HK-2 (cell line): ENCODE measurements around the gene CEP162.
"Not testable (repeated sequence)": the region's sequence is repeated elsewhere in the genome, so short reads cannot be mapped to it uniquely, and the experiment has no call there.

Experiments used
- DNase-seq: peaks from one replicate; pipeline ENCODE4 v3.0.0-alpha.2; 2018; ENCODE audit not compliant: unreplicated experiment

Gene CEP162

DNA sequence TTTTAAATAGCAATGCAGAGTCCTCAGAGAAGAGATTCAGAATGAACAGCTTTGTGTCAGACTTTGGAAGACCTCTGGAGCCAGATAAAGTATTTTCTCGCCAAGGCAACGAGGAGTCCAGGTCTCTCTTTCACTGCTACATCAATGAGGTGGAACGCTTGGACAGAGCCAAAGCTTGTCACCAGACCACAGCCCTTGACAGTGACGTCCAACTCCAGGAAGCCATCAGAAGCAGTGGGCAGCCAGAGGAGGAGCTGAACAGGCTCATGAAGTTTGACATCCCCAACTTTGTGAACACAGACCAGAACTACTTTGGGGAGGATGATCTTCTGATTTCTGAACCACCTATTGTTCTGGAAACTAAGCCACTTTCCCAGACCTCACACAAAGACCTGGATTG lies 138.4 kb downstream of the CEP162 start:
- DNase-seq: no peak

DNA sequence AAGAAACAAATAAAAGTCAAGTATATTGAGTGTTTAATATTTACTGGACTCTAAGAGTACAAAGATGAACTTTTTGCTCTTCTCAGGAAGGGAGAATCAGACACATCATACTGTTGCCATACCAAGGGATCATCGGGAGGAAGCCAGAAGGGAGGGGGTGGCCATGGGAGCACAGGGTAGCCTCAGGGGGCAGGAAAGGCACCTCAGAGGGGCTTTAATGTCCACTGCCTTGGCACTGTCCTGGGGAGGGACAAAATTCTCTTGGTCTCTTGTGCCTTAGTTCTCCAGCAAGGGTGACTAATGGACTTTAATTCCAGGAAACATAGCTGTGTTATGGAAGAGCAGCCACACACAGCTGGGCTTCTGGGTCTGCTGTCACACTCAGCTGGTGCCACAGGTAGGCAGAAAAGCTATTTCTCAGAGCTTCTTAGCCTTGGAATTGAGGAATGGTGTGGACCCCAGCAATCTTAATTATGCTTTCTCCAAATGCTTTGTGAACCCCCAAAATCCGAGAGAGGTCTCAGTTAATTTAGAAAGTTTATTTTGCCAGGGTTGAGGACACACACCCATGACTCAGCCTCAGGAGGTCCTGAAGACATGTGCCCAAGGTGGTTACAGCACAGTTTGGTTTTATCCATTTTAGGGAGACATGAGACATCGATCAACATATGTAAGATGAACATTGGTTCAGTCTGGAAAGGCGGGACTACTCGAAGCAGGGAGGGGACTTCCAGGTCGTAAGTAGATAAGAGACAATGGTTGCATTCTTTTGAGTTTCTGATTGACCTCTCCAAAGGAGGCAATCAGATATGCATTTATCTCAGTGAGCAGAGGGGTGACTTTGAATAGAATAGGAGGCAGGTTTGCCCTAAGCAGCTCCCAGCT lies 140.7 kb downstream of the CEP162 start:
- no peak for DNase-seq

DNA sequence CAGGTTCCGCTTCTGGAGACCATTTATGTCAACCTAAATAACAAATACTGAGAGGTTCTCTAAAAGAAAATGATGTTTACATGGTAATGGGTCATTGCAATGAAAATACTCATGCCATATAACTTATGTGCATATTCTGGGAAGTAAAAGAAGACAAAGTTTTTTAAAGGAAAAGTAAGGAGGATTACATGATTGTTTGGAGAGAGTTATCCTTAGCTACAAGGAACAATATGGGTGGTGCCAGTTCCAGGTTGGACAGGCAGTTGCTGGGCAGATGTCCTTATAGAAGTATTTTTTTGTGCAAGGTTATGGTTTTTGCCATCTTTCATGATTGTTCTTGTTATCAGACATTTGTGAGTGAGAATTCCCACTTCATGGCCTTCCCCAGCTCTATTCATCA lies 141.4 kb downstream of the CEP162 start:
- DNase-seq: no peak

DNA sequence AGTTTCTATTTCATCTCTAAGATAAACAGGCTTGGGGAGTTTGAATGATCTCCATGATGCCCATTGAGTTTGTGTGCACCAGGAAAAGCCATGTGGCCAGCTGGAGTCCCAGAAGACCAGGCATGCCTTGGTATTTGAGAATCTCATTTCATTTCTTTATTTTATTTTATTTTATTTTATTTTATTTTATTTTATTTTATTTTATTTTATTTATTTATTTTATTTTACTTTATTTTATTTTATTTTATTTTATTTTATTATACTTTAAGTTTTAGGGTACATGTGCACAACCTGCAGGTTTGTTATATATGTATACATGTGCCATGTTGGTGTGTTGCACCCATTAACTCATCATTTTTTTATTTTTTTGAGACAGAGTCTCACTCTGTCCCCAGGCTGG lies 142.7 kb downstream of the CEP162 start:
- DNase-seq: not testable (repeated sequence)

DNA sequence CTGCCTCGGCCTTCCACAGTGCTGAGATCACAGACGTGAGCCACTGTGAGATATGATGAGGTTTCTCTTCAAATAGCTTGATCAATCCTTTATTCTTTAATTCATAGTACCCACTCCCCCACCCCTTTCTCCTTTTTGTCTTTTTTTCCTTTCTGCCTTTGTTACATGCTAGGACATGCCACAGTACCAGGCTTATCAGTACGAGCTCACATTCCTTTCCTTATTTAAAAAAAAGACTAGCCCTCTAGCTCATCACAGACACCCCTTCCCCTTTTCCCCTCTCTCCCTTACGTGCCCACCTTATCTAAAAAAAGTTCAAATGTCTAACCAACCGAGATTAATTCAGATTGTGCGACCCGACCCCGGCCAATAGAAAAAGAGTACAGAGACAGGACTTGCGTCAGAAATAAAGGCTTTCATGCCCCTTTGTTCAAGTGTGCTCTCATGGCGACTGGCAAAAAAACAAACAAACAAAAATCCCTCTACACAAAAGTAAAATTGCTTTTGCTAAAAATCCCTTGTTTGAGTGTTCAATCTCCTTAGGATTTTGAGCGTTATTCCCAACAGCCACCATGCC lies 144.7 kb downstream of the CEP162 start:
- no peak for DNase-seq

DNA sequence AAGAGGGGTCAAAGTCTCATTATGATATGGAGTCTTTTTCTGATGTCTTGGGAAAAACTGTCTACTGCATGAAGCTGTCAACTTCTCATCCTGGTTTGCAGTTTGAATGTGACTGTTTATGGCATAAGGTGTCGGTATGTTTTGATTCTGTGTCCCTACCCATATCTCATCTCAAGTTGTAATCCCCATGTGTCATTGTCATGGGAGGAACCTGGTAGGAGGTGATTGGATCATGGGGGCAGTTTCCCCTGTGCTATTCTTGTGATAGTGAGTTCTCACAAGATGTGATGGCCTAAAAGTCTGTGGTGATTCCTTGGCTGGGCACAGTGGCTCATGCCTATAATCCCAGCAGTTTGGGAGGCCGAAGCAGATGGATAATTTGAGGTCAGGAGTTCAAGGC lies 146.2 kb downstream of the CEP162 start:
- no peak for DNase-seq

DNA sequence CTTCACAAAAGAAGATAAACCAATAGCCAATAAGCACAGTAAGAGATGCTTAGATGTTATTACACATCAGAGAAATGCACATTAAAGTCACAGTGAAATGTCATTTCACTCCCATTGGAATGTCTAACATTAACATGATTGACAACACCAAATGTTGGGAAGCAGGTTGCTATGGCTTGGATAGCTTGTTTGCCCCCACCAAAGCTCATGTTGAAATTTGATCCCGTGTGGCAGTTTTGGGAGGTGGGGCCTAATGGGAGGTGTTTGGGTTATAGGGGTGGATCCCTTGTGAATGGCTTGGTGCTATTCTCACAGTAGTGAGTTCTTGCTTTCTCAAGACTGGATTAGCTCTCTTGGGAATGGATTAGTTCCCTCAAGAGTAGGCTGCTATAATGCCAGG lies 149.1 kb downstream of the CEP162 start:
- no peak for DNase-seq

DNA sequence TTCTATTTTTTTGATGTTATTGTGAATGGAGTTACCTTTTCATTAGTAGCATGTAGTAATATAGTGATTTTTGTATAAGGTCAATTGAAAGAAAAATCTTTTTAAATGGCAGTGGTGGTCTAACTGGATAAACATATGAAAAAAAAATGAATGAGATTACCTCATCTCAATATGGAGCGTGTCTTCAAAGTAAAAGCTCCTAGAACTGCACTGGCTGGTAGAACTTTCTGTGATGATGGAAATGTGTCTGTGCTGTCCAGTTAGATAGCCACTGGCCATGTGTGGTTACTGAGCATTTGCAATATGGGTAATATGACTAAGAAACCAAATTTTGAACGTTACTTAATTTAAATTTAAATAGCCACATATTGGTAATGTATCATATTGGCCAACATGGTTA lies 149.8 kb downstream of the CEP162 start:
- no peak for DNase-seq

DNA sequence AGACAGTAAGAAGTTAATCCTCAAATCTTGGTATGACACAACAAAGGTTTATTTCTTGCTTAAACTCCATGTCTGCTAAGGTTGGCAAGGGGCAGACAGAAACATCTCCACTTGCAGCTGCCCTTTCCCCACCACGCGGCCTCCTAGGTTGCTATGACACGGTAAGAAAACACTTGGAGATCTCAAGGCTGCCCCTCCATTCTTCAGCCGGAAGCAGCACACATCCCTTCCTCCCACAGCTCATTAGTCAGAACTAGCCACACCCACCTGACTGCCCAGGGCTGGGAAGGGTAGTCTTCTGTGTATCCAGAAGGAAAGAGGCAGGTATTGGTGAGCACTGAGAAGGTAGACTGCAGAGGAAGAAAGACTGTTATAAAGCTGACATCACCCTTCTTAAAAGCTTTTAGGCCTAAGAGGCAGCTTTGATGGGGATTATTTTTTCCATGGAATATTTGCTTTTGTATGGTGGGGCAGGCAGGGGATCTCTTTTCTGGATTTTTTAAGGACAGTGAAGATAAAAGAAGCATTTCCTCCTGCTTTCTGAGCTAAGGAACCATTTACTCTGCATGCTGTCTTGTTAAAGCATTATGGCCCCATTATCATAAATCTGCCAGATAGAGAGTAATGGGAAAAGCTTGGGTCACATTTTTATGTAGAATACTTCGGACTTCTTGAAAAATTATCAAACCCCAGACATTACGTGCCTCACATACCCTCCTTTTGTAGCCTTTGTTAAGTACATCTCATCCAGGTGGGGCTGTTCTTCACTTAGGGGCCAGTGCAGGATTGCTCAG lies 152.3 kb downstream of the CEP162 start:
- peak; percentile 3 for DNase-seq
